Activated naive CD4-positive, alpha-beta T cell treated with anti-CD3 and anti-CD28 coated beads, Interleukin-2, amount 50 U/mL, for 16 hours (primary cell): Measurements from ENCODE around the gene RRAGD.
"Not testable (repeated sequence)": the region's sequence is repeated elsewhere in the genome, so short reads cannot be mapped to it uniquely, and the experiment has no call there.

Source experiments
- DNase-seq: peaks from one replicate; pipeline ENCODE4 v3.0.0-alpha.2; 2020

Gene RRAGD

GRCh38 chr6:89411145-89412070, 665 bp downstream of the RRAGD start:
- DNase-seq = peak; percentile 34

- no peak for DNase-seq
Observed at GRCh38 chr6:89410788-89411144, 1.3 kb downstream of the RRAGD start.

- no peak for DNase-seq
Observed at GRCh38 chr6:89410231-89410761, 1.8 kb downstream of the RRAGD start.

- no peak for DNase-seq
Observed at GRCh38 chr6:89409461-89410035, 2.5 kb downstream of the RRAGD start.

GRCh38 chr6:89406141-89406540, 5.9 kb downstream of the RRAGD start:
- DNase-seq = no peak

- no peak for DNase-seq
Observed at GRCh38 chr6:89404512-89404911, 7.6 kb downstream of the RRAGD start.

GRCh38 chr6:89402776-89403175, 9.3 kb downstream of the RRAGD start:
- DNase-seq = no peak

- no peak for DNase-seq
Observed at GRCh38 chr6:89400912-89401399, 11.1 kb downstream of the RRAGD start.

- DNase-seq = no peak
Observed at GRCh38 chr6:89400050-89400449, 12.0 kb downstream of the RRAGD start.

- no peak for DNase-seq
Observed at GRCh38 chr6:89398762-89399525, 13.1 kb downstream of the RRAGD start.

GRCh38 chr6:89397884-89398283, 14.2 kb downstream of the RRAGD start:
- not testable (repeated sequence) for DNase-seq

- DNase-seq = no peak
Observed at GRCh38 chr6:89393659-89394058, 18.4 kb downstream of the RRAGD start.

GRCh38 chr6:89392823-89393222, 19.2 kb downstream of the RRAGD start:
- no peak for DNase-seq

- DNase-seq = no peak
Observed at GRCh38 chr6:89388846-89389245, 23.2 kb downstream of the RRAGD start.

GRCh38 chr6:89387516-89388201, 24.4 kb downstream of the RRAGD start:
- DNase-seq = no peak

GRCh38 chr6:89386917-89387491, 25.1 kb downstream of the RRAGD start:
- no peak for DNase-seq

- no peak for DNase-seq
Observed at GRCh38 chr6:89385846-89386245, 26.2 kb downstream of the RRAGD start.

- no peak for DNase-seq
Observed at GRCh38 chr6:89385156-89385667, 26.9 kb downstream of the RRAGD start.

GRCh38 chr6:89381031-89381430, 31.0 kb downstream of the RRAGD start:
- no peak for DNase-seq

GRCh38 chr6:89379281-89379680, 32.8 kb downstream of the RRAGD start:
- DNase-seq = no peak

- no peak for DNase-seq
Observed at GRCh38 chr6:89378628-89379027, 33.4 kb downstream of the RRAGD start.
